Upper lobe of left lung (tissue), 6 donors: ENCODE measurements around the gene TMEM81. TPM values are rescaled to one million over a fixed set of nuclear protein-coding genes. Genes with fewer than 3 reads are reported as not detected.
A peak's percentile ranks its signal among the peaks of the same experiment; 100 is the strongest.

Source experiments
- ATAC-seq, 2 donors: fragments of 200-7000 bp; cut with Tn5 transposase; one replicate each; pipeline ENCODE4 v1.9.1; 2022; ENCODE audit warnings: mild to moderate bottlenecking in 2 of 2, moderate library complexity in 2 of 2; ENCODE audit not compliant: low FRiP score in 2 of 2
- DNase-seq, 2 donors: peaks; one replicate each; pipeline ENCODE4 v3.0.0-alpha.2; 2019 to 2020
- H3K27ac ChIP-seq, 4 donors: fragments of 200-600 bp; sonication (generic); one replicate each; pipeline ENCODE4 v1.5.1; 2016 to 2019
- H3K27me3 ChIP-seq, 4 donors: fragments of 200-600 bp; sonication (generic); one replicate each; pipeline ENCODE4 v1.5.1; 2017 to 2019
- H3K36me3 ChIP-seq, 4 donors: fragments of 200-600 bp; sonication (generic); one replicate each; pipeline ENCODE4 v1.5.1; 2016 to 2019
- H3K4me1 ChIP-seq, 4 donors: fragments of 200-600 bp; sonication (generic); one replicate each; pipeline ENCODE4 v1.5.1; 2018 to 2019
- H3K4me3 ChIP-seq, 4 donors: fragments of 200-600 bp; sonication (generic); one replicate each; pipeline ENCODE4 v1.5.1; 2017 to 2019; ENCODE audit warnings: mild to moderate bottlenecking in 2 of 4, moderate library complexity in 1 of 4
- H3K9me3 ChIP-seq, 4 donors: fragments of 200-600 bp; sonication (generic); one replicate each; pipeline ENCODE4 v1.5.1; 2018 to 2019
- EP300 ChIP-seq, 4 donors: sonication (generic); formaldehyde crosslinking; IDR thresholded peaks; one replicate each; pipeline ENCODE4 v1.5.1; 2017; ENCODE audit warnings: antibody characterized with exemption in 4 of 4, control low read depth in 2 of 4
- POLR2A ChIP-seq, 4 donors: fragments of 450-650 bp; IDR thresholded peaks; one replicate each; pipeline ENCODE4 v1.5.1; 2016 to 2017; ENCODE audit warnings: antibody characterized with exemption in 4 of 4, mild to moderate bottlenecking in 2 of 4
- POLR2AphosphoS5 ChIP-seq, 2 donors: sonication (generic); formaldehyde crosslinking; IDR thresholded peaks; one replicate each; pipeline ENCODE4 v1.5.1; 2017; ENCODE audit warnings: antibody characterized with exemption in 2 of 2
- WGBS, 2 donors: methylation state at CpG; one replicate each; pipeline ENCODE4 v1.1.5; 2017 to 2018; 5-methylcytosine and 5-hydroxymethylcytosine counted together
- total RNA-seq, 6 donors: library from RNA; depleted of rRNA in 4 of 6; stranded (reverse); fragments of >200 nt in 4 of 6; gene quantifications; one replicate each; pipeline versions ENCODE4 v1.1.0 to v1.2.1, GENCODE V29; 2016 to 2021
- TF ChIP-seq, protein P1 (sequence below), 6 experiments: fragments of 450-650 bp in 4 of 6; fragments of 200-600 bp in 2 of 6; sonication (generic) in 2 of 6; IDR thresholded peaks; one replicate each; pipeline ENCODE4 v1.5.1; 2016 to 2019; ENCODE audit warnings: antibody characterized with exemption in 6 of 6
- donor health status: DM: no; HTN: no; CAD: no; lungs with moderate emphysema.
- donor health status: DM: no; HTN: yes; CAD: no; lungs with severe emphysema.

The TMEM81 gene
- total RNA-seq, 6 donors from 2014 or later: 1.2 to 7.2 (median 2.8) TPM

GRCh38 chr1:205074513-205074912 is 9.7 kb downstream of the TMEM81 start:
- no peak overlapping the region for H3K27ac ChIP-seq
- H3K9me3 ChIP-seq: no peaks in the 10 kb centered on the region
- TF ChIP-seq POLR2AphosphoS5 (IDR thresholded peaks at IDR 0.05) (no peak), EP300 (IDR thresholded peaks at IDR 0.05) (no peak), POLR2A (IDR thresholded peaks at IDR 0.05) (no peak)
- TF ChIP-seq, protein P1, sequence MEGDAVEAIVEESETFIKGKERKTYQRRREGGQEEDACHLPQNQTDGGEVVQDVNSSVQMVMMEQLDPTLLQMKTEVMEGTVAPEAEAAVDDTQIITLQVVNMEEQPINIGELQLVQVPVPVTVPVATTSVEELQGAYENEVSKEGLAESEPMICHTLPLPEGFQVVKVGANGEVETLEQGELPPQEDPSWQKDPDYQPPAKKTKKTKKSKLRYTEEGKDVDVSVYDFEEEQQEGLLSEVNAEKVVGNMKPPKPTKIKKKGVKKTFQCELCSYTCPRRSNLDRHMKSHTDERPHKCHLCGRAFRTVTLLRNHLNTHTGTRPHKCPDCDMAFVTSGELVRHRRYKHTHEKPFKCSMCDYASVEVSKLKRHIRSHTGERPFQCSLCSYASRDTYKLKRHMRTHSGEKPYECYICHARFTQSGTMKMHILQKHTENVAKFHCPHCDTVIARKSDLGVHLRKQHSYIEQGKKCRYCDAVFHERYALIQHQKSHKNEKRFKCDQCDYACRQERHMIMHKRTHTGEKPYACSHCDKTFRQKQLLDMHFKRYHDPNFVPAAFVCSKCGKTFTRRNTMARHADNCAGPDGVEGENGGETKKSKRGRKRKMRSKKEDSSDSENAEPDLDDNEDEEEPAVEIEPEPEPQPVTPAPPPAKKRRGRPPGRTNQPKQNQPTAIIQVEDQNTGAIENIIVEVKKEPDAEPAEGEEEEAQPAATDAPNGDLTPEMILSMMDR (IDR thresholded peaks at IDR 0.05): no peak
- ATAC-seq: no peak
- no peaks in the 10 kb centered on the region for H3K36me3 ChIP-seq
- H3K4me1 ChIP-seq: no peaks in the 10 kb centered on the region
- H3K4me3 ChIP-seq: no peak overlapping the region
- 90 to 99% methylated on average over 5 to 7 of the region's 7 CpGs for WGBS, 2 donors
- DNase-seq: no peak
- H3K27me3 ChIP-seq: no peaks in the 10 kb centered on the region

- Histone ChIP-seq H3K27me3 (no peaks in the 10 kb centered on the region), H3K4me1 (no peaks in the 10 kb centered on the region), H3K36me3 (no peaks in the 10 kb centered on the region), H3K27ac (no peak overlapping the region), H3K9me3 (no peaks in the 10 kb centered on the region), H3K4me3 (no peak overlapping the region)
- DNase-seq: peak in 1 of 2 donors; percentile 44
- WGBS, 2 donors: 91 to 94% methylated on average over 6 to 11 of the region's 11 CpGs
- no peak for TF ChIP-seq EP300 (IDR thresholded peaks at IDR 0.05)
- TF ChIP-seq, protein P1 (IDR thresholded peaks at IDR 0.05): no peak
- no peak for TF ChIP-seq POLR2AphosphoS5 (IDR thresholded peaks at IDR 0.05)
- TF ChIP-seq POLR2A (IDR thresholded peaks at IDR 0.05): no peak
- no peak for ATAC-seq
These were observed 10.2 kb downstream of the TMEM81 start for GRCh38 chr1:205074084-205074483.

DNA sequence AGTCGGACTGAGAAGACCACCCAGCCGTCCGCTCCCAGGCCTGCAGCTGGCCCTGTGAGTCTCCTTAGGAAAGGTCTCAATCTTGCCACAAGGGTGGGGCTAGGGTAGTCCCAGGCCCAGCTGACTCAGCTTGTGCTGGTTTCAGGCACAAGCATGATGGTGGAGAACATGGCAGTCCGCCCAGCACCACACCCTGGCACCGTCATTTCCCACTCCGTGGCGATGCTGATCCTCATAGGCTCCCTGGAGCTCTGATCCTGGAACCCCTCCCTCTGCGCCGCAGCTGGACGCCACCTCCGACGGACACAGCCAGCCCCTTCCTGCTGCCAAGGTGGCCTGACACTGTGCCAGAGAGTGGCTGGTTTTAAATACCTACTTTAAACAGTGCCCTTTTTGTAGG is 10.7 kb downstream of the TMEM81 start:
- DNase-seq: peak in 1 of 2 donors; percentile 55
- 89 to 93% methylated on average over 9 to 12 of the region's 12 CpGs for WGBS, 2 donors
- no peak for ATAC-seq
- no peak overlapping the region for H3K27ac ChIP-seq
- no peaks in the 10 kb centered on the region for H3K9me3 ChIP-seq
- TF ChIP-seq EP300 (IDR thresholded peaks at IDR 0.05): no peak
- TF ChIP-seq POLR2A (IDR thresholded peaks at IDR 0.05): no peak
- TF ChIP-seq POLR2AphosphoS5 (IDR thresholded peaks at IDR 0.05): no peak
- TF ChIP-seq, protein P1 (IDR thresholded peaks at IDR 0.05): no peak
- H3K4me1 ChIP-seq: no peaks in the 10 kb centered on the region
- H3K27me3 ChIP-seq: no peaks in the 10 kb centered on the region
- no peaks in the 10 kb centered on the region for H3K36me3 ChIP-seq
- no peak overlapping the region for H3K4me3 ChIP-seq

GRCh38 chr1:205072881-205073280 is 11.4 kb downstream of the TMEM81 start:
- DNase-seq: no peak
- Histone ChIP-seq H3K4me1 (no peaks in the 10 kb centered on the region), H3K4me3 (no peak overlapping the region), H3K27me3 (no peaks in the 10 kb centered on the region), H3K9me3 (no peaks in the 10 kb centered on the region), H3K36me3 (no peaks in the 10 kb centered on the region), H3K27ac (no peak overlapping the region)
- no peak for ATAC-seq
- 81 to 91% methylated on average over 8 of the region's 8 CpGs for WGBS, 2 donors
- TF ChIP-seq EP300 (IDR thresholded peaks at IDR 0.05) (no peak), POLR2AphosphoS5 (IDR thresholded peaks at IDR 0.05) (no peak), POLR2A (IDR thresholded peaks at IDR 0.05) (no peak)
- TF ChIP-seq, protein P1 (IDR thresholded peaks at IDR 0.05): no peak

DNA sequence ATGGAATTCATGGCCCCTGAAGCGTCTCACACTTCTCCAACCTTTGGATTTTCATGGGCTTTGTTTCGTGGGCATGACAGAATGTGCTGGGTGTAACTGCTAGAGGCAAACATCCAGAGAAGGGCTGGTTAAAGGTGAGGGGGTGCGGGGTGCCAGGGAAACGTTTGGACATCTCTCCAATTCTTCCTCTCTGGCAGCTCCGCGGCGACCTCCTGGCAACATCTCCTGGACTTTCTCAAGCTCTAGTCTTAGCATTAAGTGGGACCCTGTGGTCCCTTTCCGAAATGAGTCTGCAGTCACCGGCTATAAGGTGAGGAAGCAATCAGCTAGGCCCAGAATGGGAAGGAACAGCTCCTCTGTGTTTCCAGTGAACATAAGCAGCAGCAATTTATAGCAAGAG is 12.0 kb downstream of the TMEM81 start:
- Histone ChIP-seq H3K27me3 (no peaks in the 10 kb centered on the region), H3K4me3 (no peak overlapping the region), H3K4me1 (no peaks in the 10 kb centered on the region), H3K9me3 (no peaks in the 10 kb centered on the region), H3K27ac (no peak overlapping the region), H3K36me3 (no peaks in the 10 kb centered on the region)
- DNase-seq (no peak), ATAC-seq (no peak)
- WGBS, 2 donors: 84 to 93% methylated on average over 9 of the region's 9 CpGs
- TF ChIP-seq, protein P1 (IDR thresholded peaks at IDR 0.05): no peak
- no peak for TF ChIP-seq POLR2AphosphoS5 (IDR thresholded peaks at IDR 0.05)
- no peak for TF ChIP-seq EP300 (IDR thresholded peaks at IDR 0.05)
- TF ChIP-seq POLR2A (IDR thresholded peaks at IDR 0.05): no peak
